AG20443 (cell line): ENCODE results near the gene TMPRSS7.

Experiments used
- DNase-seq: peaks from one replicate; pipeline ENCODE4 v3.0.0; 2012; ENCODE audit warnings: low spot score, mixed read lengths

Gene TMPRSS7, protein sequence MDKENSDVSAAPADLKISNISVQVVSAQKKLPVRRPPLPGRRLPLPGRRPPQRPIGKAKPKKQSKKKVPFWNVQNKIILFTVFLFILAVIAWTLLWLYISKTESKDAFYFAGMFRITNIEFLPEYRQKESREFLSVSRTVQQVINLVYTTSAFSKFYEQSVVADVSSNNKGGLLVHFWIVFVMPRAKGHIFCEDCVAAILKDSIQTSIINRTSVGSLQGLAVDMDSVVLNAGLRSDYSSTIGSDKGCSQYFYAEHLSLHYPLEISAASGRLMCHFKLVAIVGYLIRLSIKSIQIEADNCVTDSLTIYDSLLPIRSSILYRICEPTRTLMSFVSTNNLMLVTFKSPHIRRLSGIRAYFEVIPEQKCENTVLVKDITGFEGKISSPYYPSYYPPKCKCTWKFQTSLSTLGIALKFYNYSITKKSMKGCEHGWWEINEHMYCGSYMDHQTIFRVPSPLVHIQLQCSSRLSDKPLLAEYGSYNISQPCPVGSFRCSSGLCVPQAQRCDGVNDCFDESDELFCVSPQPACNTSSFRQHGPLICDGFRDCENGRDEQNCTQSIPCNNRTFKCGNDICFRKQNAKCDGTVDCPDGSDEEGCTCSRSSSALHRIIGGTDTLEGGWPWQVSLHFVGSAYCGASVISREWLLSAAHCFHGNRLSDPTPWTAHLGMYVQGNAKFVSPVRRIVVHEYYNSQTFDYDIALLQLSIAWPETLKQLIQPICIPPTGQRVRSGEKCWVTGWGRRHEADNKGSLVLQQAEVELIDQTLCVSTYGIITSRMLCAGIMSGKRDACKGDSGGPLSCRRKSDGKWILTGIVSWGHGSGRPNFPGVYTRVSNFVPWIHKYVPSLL

DNA sequence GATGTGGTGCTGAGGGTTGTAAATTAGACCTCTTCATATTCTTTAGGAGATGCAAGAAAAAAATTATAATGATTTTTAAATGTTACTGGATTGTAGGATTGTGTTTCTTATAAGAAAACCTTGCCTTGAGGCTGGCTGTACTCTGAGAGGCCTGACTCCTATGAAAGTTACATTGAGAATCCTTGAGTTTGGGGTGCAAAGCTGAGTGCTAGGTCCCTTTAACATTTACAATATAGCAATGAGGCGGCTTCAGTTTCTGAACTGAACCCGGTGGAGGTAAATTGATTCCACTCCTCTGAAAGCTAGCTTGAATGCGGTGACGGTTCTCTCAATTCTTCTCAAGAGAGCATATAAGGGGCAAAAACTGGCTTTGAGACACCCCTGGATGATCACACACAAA lies at the start of gene TMPRSS7:
Gene TMPRSS7, plus strand, starts transcription at position 301 of the 400 bp plus-strand sequence. CDS start 110 bp downstream, outside the sequence.
- no peak for DNase-seq

DNA sequence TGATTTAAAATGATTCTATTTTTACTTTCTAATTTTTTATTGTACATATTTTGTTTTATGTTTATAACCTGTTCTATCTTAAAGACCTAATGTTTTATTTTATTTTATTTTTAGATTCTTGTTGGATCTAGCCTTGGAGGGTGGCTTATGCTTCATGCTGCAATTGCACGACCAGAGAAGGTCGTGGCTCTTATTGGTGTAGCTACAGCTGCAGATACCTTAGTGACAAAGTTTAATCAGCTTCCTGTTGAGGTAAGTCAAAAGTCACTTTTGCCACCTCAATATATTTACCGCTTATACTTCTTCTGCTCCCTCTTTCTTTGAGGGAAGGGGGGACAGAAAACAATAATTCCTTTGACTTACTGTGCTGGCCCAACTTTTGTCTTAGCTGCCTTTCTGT lies 47.7 kb upstream of the TMPRSS7 start:
- no peak for DNase-seq

DNA sequence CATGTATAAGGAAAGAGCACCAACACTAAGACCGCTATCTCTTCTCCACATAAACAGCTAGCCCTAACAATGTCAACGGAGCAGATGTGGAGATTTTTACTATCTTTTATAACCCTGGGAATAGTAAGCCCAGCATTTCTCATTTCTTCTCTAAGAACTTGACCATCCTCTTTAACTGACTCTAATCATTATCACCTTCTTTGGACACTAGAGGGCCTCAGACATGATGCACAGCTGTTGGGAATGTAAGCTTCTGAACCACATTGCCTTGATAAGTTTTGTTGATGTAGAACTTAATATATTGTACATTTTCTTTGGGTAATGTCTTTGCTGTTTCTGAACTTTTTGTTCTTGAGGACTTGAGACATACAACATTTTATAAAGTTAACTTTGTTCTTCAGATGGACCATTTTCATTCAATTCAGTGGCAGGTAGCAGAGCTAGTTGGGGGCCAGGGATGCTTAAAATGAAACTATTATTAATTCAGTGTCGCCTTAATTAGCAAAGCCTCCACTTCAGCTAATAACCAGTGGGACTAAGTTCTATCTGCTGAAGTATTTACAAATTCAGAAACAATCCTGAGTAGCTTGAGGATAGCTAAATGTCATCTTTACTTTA lies 45.4 kb upstream of the TMPRSS7 start:
- DNase-seq = peak; percentile 55

DNA sequence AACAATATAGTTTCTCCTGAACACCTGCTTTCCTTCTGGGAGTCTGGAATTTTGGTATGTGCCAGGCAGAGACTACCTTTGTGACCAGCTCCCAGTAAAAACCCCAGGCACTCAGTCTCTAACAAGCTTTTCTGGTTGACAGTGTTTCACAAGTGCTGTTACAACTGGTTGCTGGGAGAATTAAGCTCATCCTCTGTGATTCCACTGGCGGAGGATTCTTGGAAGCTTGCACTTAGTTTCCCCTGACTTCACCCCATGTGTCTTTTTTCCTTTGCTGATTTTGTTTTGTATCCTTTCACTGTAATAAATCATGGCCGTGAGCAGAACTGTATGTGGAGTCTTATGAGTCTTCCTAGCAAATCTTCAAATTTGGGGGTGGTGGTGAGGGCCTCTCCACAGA lies 41.5 kb upstream of the TMPRSS7 start:
- no peak for DNase-seq

DNA sequence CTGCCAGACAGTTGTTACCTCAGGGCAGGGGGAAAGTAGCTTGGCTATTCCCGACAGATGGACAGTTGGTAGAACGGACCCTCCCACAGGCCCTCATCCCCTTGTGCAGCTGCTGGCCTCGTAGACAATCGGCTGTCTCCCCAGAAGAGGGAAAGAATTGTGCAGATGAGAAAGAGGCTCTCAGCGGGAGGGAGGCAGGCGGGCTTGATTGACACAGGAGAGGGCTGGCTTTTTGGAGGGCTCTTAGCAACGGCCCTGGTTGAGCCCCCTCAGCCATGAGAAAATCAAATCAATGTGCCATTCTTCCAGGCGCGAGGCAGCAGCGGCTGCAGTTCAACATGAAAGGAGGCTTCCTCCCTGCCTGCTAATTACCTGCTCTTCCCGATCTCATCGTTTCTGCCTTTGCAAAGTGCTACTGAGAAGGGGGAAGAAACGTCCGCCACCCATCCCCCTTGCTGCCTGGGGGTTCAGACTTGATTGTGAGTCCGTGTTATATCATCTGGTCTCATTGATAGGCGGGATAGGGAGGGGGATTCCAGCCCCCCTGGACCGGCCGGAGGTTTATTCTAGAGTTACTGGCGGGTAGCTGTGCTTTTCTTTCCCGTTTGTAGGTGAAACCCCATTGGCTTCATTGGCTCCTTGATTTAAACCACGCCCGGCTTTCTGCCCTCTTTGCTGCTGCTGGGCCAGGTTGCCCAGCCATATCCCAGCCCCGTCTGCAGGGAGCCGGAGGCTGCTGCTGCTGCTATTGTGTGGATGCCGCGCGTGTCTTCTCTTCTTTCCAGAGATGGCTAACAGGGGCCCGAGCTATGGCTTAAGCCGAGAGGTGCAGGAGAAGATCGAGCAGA lies 35.7 kb upstream of the TMPRSS7 start, which contains the start of gene TAGLN3:
Gene TAGLN3, plus strand, starts transcription at position 287 of the 848 bp plus-strand sequence. Its CDS starts 501 bp downstream, at position 788.
- peak; percentile 62 for DNase-seq

DNA sequence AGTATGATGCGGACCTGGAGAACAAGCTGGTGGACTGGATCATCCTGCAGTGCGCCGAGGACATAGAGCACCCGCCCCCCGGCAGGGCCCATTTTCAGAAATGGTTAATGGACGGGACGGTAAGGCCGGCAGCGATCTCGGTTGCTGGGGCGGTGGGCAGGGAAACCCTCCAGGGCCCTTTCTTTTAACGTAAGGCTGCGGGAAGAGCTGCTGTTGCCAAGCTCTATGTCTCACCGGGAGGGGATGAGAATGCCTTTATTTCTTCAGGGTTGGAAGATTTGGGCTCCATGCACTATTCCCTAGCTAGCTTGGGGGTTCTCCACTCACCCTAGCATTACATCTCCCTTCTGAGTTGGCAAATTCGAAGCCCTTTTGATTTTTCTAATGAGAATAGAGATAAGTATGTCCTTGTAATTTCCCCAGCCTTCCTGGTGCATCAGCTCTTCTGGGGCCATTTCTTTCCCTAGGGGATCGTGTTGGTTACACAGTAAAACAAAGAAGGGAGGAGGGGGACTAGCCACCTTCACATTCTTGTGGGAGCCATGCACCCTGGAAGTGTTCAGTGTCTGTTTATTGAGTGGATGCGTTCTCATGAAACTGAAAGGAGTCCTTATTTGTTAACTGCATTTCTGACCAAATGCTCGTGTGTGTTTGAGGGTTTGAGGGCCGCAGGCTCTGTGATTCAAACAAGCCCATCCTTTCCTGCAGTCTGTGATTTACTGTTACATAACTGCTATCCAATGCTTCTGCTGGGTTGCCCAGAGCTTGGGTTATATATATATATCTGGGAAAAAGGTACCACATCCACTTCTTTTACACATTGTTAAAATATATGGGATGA lies 34.8 kb upstream of the TMPRSS7 start:
- no peak for DNase-seq

DNA sequence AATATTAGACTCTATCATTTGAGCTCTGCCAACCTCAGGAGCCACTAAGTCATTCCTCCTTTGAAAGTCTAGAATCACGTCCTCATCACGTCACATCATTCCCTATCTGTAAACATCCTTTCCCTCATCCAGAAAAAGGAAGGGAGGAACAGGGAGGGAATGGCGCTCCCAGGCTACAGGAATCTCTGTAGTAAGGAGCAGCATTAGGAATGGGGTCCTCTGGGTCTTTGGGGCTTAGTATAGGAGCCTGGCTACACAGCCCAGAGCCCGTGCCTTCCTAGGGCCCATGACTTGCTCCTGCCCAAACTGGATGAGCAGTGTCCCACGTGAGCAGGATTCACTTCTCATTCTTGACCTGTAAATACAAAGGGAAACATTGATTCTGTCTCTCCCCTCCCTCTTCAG lies 34.2 kb upstream of the TMPRSS7 start:
- DNase-seq = no peak

DNA sequence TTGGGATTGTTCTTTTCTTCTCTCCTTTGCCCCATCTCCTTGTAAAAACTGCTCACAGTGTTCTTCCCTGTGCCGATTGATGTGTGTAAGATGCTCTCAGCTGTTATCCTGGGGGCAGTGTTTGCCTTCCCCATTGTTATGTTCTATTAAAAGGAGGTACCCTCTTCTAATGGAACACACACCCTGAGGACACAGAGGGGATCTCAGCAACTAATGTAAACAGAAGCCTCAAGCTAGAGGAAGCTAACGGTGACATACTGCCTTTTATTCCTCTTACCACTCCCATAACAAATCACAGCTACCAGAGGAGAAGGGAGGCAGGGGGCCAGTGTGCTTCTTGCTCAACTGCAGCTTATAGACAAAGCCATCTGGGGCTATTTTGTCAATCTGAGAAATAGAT lies 33.6 kb upstream of the TMPRSS7 start:
- DNase-seq = no peak

DNA sequence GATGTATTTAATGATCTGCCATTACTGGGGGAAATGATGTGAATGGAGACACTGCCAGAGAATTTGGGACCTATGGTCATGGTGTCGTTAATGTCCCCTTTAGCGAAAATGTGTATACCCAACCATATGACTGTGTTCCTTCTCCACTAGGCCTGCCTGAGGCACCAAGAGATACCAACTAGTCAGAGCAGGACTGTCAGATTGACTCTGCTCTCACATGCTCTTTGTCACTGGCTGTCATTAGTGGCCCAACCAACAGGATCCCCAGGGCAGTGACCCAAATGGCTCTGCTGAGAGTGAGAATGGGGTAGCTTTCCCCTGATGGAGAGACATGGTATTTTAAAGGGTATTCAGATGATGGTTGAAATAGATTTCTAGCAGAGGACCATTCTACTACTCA lies 33.0 kb upstream of the TMPRSS7 start:
- no peak for DNase-seq

DNA sequence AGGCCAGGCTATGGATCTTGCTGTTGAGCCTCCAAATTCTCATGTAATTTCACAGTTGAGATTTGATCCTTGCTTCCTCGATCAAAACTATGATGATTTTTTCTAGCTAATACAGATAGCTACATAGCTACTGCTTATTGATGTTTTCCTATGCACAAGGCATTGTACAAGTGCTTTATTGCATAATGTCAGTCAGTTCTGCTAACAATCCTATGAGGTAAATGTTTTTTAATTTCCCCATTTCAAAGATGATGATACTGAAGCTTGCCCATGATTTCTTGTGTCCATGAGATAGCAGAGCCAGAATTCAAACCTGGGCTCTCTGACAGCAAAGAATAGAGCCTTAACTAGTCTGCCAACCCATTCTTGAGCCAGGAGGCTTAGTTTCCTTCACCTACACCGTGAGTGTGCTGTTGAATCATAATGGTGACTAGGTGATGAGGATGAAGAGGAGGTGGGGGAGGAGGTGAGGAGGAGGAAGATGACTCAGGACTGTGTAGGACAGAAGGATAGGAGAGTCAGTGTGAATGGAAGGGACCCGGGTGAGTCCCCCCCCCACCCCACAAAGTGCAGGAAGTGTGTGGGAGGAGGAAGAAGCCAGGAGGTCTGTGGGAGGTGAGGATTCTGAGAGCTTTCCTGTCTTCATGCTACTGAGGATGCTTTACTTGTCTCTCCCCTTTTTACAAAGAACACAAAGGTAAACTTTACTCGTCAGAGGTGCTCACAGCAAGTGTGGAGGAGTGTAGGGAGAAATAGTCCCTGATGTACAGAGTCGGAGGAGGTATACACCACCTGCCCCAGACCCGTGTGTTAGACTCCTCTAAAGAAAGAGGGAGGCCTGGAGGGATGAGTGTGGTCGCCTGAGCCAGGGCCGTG lies 32.2 kb upstream of the TMPRSS7 start:
- no peak for DNase-seq

DNA sequence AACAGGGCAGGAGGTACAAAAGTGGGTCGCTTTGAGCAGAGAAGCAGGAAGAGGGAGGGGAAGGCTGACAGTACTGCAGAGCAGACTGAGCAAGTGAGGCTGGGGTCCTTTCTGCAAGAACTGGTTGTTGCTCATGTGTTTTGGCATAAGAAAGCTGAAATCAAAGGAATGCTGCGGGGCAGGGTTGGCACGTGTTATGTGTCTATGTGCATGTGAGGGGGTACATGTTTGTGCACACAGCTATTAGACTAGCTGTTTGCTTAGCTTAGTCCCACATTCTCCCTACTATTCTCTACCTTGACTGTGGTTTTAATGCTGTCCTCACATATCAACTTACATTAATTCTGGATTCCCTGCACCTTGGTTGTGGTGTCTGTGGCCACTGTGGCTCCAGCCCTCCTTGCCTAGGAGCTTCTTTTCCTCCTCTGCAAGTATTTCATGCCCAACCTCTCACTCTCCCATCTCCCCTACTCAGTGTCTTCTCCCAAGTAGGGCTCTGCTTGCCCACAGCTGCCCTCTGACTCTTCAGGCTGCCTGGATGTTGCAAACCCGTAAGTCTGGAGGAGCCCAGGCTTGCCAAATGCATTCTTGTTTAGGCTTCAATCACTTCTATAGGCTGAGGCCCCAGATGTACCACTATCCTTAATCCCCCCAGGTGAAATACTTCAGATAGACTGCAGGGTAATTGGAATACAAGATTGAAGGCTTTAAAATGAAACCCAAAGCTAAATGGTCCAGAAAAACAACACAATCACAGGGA lies 31.0 kb upstream of the TMPRSS7 start:
- no peak for DNase-seq

DNA sequence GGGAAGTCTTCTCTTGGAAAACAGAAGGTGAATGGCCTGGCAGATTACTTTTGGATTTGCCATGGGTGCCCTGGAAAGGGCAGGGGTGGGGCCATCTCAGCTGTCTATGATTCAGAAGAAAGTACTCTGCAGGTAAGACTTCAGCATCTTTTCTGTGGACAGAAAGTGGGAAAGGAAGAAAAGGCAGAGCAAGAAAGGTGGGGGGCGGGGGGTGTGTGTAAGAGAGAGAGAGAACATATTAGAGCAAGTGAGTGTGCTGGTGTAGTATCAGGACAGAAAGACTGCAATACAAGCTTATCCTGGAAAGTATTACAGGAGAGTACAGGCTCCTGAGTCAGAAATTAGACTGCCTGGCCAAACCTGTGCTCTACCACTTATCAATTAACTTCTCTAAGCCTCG lies 30.3 kb upstream of the TMPRSS7 start:
- DNase-seq = no peak

DNA sequence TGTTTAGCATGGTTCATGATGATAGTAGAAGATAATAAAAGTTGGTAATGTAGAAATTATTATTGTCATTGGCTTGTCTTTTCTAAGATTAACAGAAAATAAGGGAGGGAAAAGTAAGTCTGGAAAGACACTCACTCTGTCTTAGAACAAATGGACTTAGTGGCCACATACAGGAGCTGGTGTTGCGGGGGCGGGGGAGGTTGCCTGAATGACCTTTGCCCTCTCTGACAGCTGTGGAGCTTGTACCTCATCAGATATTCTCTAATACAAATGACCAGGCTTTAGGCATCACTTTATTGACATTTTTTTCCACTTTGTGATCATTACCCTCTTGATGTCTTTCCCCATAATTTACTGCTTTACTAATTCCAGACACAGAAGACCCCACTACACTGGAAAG lies 29.9 kb upstream of the TMPRSS7 start:
- DNase-seq = no peak

DNA sequence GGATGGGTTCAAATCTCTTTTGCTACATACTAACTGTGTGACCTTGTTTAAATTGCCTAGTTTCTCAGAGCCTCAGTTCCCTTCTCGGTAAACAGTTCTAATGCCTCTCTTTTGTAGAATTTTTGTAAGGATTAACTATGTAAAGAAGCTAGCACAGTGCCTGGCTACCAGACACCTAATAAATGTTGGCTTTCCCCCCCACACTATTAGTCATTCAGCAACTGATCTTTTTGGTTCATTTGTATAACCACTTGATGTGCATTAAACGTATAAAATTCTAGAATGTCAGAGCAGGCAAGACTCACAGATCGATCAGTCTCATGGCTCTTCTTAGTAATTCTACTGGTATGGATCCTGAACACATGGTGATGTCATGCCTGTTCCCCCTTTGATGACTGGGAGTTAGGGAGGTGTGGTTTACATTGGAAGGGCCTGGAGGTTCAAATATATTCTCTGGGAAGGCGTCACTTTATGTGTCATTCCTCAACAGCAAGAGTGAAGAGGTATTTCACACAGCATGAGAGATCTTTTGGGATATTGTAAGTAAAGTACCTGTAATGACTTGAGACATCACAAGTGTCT lies 29.4 kb upstream of the TMPRSS7 start:
- DNase-seq = no peak

DNA sequence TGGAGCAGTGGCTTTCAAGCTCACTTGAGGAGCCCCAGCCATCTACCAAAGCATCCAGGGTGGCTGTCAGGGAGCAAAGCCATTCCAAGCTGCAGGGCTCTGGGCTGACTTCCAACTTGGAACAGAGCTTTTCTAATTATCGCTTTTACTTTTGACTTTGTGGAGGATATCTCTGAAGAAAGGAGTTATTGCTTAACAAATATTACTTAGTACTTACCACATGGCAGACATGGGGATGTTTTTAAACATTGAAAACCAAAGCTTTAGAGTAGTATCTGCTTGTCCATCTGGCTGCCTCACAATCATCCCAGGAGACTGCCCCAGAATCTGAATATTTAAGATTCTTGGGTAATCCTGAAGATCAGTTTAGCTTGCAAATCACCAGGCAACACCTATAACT lies 26.9 kb upstream of the TMPRSS7 start:
- DNase-seq = peak; percentile 24

DNA sequence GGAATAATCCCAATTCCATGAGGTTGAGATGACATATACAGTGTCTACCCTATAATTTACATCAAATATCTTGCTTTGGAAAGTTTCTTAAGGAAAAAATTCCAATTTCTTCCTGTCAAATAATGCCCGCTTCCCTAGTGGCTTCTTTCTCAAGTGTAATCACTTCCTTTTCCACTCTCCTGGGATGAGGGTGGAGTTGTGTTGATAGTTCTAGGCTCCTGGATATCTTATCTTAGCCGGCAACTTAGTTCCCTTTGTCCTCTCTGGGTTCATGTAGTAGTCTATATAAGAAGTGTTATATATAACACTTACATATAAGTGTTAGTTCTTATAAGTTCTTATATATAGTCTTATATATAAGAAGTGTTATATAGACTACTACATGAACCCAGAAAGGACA lies 24.9 kb upstream of the TMPRSS7 start:
- no peak for DNase-seq

DNA sequence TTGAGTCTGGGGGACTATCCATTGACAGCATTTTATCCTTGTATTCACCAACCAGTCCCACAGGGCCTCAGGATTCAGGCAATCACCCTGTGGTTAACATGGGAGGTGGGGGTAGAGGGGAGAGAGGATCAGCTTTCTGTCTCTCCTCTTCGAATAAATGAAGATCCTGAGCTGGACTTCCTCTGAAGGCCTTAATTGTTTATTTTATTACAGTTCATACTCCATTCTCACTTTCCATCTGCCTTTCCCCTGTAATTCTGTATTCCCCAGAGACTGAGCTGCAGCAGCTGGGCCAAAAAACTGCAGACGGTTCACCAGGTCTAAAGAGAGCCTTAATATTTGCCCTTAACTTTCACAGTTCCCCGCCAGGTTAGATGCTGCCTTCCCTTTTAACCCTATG lies 23.9 kb upstream of the TMPRSS7 start:
- DNase-seq = no peak

DNA sequence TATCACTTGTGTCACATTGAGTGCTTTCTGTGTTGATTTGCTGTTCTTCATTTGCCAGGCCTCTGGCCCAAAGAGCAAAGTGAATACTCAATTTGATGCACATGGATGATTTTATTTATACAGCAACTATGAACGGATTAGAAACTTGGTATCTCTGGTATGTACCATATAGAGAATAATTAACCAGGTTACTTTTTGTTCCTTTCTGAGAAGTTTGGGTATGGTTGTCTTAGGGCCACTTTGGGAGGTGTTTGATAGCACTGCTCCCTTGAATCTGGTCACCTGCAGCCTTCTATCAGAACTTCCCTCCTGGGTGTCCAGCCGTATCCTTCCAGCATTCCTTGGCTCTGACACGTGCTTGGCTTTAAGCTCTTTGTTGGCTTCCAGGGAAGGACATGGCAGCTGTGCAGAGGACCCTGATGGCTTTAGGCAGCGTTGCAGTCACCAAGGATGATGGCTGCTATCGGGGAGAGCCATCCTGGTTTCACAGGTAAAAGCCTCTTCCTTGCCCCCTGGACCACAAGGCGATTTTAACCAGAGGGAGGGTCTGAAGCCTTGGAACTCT lies 23.1 kb upstream of the TMPRSS7 start:
- DNase-seq = no peak
